Measurements from ENCODE around the gene APOL6.

- TF ChIP-seq, protein P1, sequence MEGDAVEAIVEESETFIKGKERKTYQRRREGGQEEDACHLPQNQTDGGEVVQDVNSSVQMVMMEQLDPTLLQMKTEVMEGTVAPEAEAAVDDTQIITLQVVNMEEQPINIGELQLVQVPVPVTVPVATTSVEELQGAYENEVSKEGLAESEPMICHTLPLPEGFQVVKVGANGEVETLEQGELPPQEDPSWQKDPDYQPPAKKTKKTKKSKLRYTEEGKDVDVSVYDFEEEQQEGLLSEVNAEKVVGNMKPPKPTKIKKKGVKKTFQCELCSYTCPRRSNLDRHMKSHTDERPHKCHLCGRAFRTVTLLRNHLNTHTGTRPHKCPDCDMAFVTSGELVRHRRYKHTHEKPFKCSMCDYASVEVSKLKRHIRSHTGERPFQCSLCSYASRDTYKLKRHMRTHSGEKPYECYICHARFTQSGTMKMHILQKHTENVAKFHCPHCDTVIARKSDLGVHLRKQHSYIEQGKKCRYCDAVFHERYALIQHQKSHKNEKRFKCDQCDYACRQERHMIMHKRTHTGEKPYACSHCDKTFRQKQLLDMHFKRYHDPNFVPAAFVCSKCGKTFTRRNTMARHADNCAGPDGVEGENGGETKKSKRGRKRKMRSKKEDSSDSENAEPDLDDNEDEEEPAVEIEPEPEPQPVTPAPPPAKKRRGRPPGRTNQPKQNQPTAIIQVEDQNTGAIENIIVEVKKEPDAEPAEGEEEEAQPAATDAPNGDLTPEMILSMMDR (IDR thresholded peaks at IDR 0.05), result no peak
- TF ChIP-seq POLR2A (IDR thresholded peaks at IDR 0.05), result no peak
Measured at GRCh38 chr22:35653824-35654223, 5.6 kb downstream of the APOL6 start.

Measured in Peyer's patch (tissue), 4 donors.